Suprapubic skin (tissue), 3 donors: ENCODE data around the gene NTMT1.

ENCODE experiments used
- POLR2AphosphoS5 ChIP-seq, 3 donors: sonication (generic); formaldehyde crosslinking; IDR thresholded peaks; one replicate each; pipeline ENCODE4 v1.6.1; 2017; ENCODE audit warnings: antibody characterized with exemption in 3 of 3
- TF ChIP-seq, protein P1 (sequence below), 2 donors: fragments of 200-600 bp in 1 of 2; fragments of 450-650 bp in 1 of 2; sonication (generic) in 1 of 2; IDR thresholded peaks; one replicate each; pipeline ENCODE4 v1.5.1; 2016 to 2019; ENCODE audit warnings: antibody characterized with exemption in 2 of 2, mild to moderate bottlenecking in 1 of 2, moderate library complexity in 1 of 2

DNA sequence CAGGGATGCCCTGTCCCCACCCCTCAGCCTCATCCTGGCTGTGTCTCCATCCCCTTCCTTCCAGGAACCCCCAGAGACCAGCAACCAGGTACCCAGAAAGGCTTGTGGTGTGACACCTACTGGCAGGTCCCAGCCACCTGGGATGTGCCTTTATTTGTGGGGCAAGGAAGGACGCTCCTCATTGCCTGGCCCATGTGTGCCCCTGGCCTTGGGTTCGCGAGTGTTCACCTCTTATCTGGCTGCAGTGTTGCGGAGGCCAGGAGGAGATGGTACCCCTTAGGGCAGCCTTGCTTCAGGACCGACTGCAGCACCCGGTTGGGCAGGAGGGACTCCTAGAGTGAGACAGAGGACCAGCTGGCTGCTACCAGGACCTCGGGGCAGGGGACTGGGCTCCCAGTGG is 13.8 kb upstream of the NTMT1 start:
- TF ChIP-seq, protein P1, sequence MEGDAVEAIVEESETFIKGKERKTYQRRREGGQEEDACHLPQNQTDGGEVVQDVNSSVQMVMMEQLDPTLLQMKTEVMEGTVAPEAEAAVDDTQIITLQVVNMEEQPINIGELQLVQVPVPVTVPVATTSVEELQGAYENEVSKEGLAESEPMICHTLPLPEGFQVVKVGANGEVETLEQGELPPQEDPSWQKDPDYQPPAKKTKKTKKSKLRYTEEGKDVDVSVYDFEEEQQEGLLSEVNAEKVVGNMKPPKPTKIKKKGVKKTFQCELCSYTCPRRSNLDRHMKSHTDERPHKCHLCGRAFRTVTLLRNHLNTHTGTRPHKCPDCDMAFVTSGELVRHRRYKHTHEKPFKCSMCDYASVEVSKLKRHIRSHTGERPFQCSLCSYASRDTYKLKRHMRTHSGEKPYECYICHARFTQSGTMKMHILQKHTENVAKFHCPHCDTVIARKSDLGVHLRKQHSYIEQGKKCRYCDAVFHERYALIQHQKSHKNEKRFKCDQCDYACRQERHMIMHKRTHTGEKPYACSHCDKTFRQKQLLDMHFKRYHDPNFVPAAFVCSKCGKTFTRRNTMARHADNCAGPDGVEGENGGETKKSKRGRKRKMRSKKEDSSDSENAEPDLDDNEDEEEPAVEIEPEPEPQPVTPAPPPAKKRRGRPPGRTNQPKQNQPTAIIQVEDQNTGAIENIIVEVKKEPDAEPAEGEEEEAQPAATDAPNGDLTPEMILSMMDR (IDR thresholded peaks at IDR 0.05): no peak
- TF ChIP-seq POLR2AphosphoS5 (IDR thresholded peaks at IDR 0.05): no peak
